ENCODE data around the gene PSKH1. TPM values are rescaled to one million over a fixed set of nuclear protein-coding genes. Genes with fewer than 3 reads are reported as not detected.

Gene PSKH1
- total RNA-seq, 1 experiment from 2014 or later, result 21.7 TPM

- DNase-seq (ENCODE audit: unreplicated experiment), result peak; percentile 14
- no peak for TF ChIP-seq CTCF (IDR thresholded peaks at IDR 0.05; ENCODE audit: unreplicated experiment)
These were observed 817 bp downstream of the PSKH1 start for GRCh38 chr16:67893743-67894399.

GRCh38 chr16:67897231-67897630 lies 4.2 kb downstream of the PSKH1 start:
- H3K4me1 Mint-ChIP-seq (ENCODE audit: insufficient read depth, unreplicated experiment), result peaks cover 13% of the 10 kb centered on the region
- H3K27me3 Mint-ChIP-seq (ENCODE audit: insufficient read depth, unreplicated experiment), result no peaks in the 10 kb centered on the region
- H3K27ac Mint-ChIP-seq (ENCODE audit: low read depth, unreplicated experiment), result no peak overlapping the region
- no peak for TF ChIP-seq CTCF (IDR thresholded peaks at IDR 0.05; ENCODE audit: unreplicated experiment)
- H3K9me3 Mint-ChIP-seq (ENCODE audit: unreplicated experiment), result no peaks in the 10 kb centered on the region
- peaks cover 27% of the 10 kb centered on the region for H3K36me3 Mint-ChIP-seq (ENCODE audit: insufficient read depth, unreplicated experiment)
- no TSS peak for BruUV-seq (replicated peaks)
- ChIA-PET CTCF (interaction anchor here (0.6 to 3.2 kb wide), 11 partner anchors 9 to 87 kb away, joined by 3 to 16 read pairs (median 4); partner anchors contain the start of genes NRN1L and SLC12A4), POLR2A (interaction anchor here (0.6 to 3.9 kb wide), 9 partner anchors 9 to 302 kb away, joined by 3 to 12 read pairs (median 3); partner anchors contain the start of genes NRN1L and RANBP10)
- no peak for DNase-seq (ENCODE audit: unreplicated experiment)
- intact Hi-C loops (cut with micrococcal nuclease), result no loop called here
- no peak overlapping the region for H3K4me3 Mint-ChIP-seq (ENCODE audit: unreplicated experiment)

More at GRCh38 chr16:67893743-67894399, 817 bp downstream of the PSKH1 start:
- intact Hi-C loops (cut with micrococcal nuclease), result no loop called here
- BruUV-seq (replicated peaks), result TSS peak; percentile 33
- ChIA-PET POLR2A (interaction anchor here (0.7 to 3.4 kb wide), 18 partner anchors 10 to 176 kb away, joined by 3 to 34 read pairs (median 4); partner anchors contain the start of genes NRN1L and NUTF2), CTCF (interaction anchor here (0.7 to 2.2 kb wide), 5 partner anchors 10 to 373 kb away, joined by 3 to 11 read pairs (median 4); partner anchors contain the start of genes CTRL and NRN1L)
- Mint-ChIP-seq H3K36me3 (ENCODE audit: insufficient read depth, unreplicated experiment) (peaks cover 15% of the 10 kb centered on the region), H3K27ac (ENCODE audit: low read depth, unreplicated experiment) (peak overlapping the region; percentile 92), H3K9me3 (ENCODE audit: unreplicated experiment) (no peaks in the 10 kb centered on the region), H3K4me1 (ENCODE audit: insufficient read depth, unreplicated experiment) (peaks cover 13% of the 10 kb centered on the region), H3K4me3 (ENCODE audit: unreplicated experiment) (peak overlapping the region; percentile 92), H3K27me3 (ENCODE audit: insufficient read depth, unreplicated experiment) (no peaks in the 10 kb centered on the region)

DNA sequence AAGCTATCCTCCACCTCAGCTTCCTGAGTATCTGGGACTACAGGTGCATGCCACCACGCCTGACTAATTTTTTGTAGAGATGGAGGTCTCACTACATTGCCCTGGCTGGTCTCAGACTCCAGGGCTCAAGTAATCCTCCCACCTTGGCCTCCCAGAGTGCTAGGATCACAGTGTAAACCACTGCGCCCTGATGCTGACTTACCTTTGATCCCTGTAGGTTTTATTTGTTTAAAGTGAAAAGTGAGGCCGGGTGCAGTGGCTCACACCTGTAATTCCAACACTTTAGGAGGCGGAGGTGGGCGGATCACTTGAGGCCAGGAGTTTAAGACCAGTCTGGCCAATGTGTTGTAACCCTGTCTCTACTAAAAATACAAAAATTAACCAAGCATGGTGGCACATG lies 8.7 kb downstream of the PSKH1 start:
- POLR2A ChIA-PET, result no interaction called here
- peaks cover 52% of the 10 kb centered on the region for H3K36me3 Mint-ChIP-seq (ENCODE audit: insufficient read depth, unreplicated experiment)
- no peaks in the 10 kb centered on the region for H3K4me1 Mint-ChIP-seq (ENCODE audit: insufficient read depth, unreplicated experiment)
- H3K9me3 Mint-ChIP-seq (ENCODE audit: unreplicated experiment), result no peaks in the 10 kb centered on the region
- no peaks in the 10 kb centered on the region for H3K27me3 Mint-ChIP-seq (ENCODE audit: insufficient read depth, unreplicated experiment)
- CTCF ChIA-PET, result interaction anchor here (0.6 to 1.0 kb wide), 3 partner anchors 14 to 169 kb away, joined by 3 to 5 read pairs (median 3); no protein-coding TSS in a partner anchor
- H3K4me3 Mint-ChIP-seq (ENCODE audit: unreplicated experiment), result no peak overlapping the region
- DNase-seq (ENCODE audit: unreplicated experiment), result no peak
- H3K27ac Mint-ChIP-seq (ENCODE audit: low read depth, unreplicated experiment), result no peak overlapping the region
- BruUV-seq (replicated peaks), result no TSS peak
- intact Hi-C loops (cut with micrococcal nuclease), result no loop called here
- TF ChIP-seq CTCF (IDR thresholded peaks at IDR 0.05; ENCODE audit: unreplicated experiment), result no peak

DNA sequence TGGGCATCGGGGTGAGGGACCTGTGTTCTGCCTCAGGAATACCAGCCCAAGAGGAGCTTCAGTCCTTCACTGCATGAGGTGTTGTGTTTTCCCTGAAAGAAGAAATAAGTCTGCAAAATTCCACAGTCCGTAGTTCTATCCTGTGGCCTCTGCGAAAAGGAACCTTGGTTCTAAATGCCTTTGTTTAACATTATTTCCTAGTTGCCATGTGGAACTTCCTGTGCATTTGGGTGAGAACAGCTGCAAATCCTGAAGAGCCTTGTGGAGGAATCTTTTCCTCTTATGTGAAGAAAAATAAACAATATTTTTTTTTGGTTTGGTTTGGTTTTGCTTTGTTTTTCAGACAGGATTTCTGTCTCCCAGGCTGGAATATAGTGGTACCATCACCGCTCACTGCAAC lies 9.8 kb downstream of the PSKH1 start:
- Mint-ChIP-seq H3K36me3 (ENCODE audit: insufficient read depth, unreplicated experiment) (peaks cover 46% of the 10 kb centered on the region), H3K4me3 (ENCODE audit: unreplicated experiment) (no peak overlapping the region), H3K27me3 (ENCODE audit: insufficient read depth, unreplicated experiment) (no peaks in the 10 kb centered on the region), H3K9me3 (ENCODE audit: unreplicated experiment) (no peaks in the 10 kb centered on the region), H3K27ac (ENCODE audit: low read depth, unreplicated experiment) (no peak overlapping the region), H3K4me1 (ENCODE audit: insufficient read depth, unreplicated experiment) (no peaks in the 10 kb centered on the region)
- TF ChIP-seq CTCF (IDR thresholded peaks at IDR 0.05; ENCODE audit: unreplicated experiment), result no peak
- intact Hi-C loops (cut with micrococcal nuclease), result no loop called here
- CTCF ChIA-PET, result interaction anchor here (0.5 to 3.0 kb wide), 5 partner anchors 12 to 765 kb away, joined by 3 to 11 read pairs (median 5); partner anchors contain the start of gene NRN1L
- no TSS peak for BruUV-seq (replicated peaks)
- DNase-seq (ENCODE audit: unreplicated experiment), result no peak
- POLR2A ChIA-PET, result no interaction called here
